ENCODE measurements around the gene ARHGAP22. TPM values are rescaled to one million over a fixed set of nuclear protein-coding genes. Genes with fewer than 3 reads are reported as not detected.

The ARHGAP22 gene
- total RNA-seq, 4 donors from 2014 or later = 0.26 to 3.6 (median 3.0) TPM; not detected in 1

DNA sequence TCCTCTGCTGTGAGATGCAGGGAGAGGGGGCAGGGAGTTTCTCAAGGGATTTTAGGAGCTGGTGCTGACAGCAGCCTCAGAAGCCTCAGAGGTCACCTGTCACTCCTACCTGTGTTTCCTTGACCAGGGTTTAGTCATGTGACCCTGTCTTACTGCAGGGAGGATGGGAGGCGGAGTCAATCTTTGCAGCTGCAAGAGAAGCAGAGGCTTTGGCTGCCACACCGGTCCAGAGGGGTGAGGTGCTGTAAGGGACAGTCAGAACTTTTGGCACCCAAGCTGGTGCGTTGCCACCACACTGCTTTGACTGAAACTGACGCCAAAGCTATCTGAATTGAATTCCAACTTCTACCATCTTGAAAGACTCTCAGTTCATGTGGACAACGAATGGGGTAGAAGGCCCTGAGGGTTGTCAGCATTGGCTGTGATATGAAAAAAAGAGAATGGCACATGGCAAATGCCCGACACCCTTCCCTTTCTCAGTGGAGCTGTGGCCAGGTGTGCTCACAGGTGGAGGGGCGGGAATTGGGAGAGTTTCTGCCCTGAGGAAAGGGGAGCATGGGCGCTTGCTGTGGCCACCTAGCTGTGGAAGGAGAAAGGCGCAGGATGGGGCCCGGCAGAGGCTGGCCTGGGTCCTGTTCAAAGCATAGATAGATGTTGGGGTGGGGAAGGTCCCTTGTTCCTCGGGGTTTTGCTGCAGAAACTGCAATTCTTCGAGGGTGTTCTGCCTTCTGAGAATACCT lies 69.3 kb downstream of the ARHGAP22 start:
- TF ChIP-seq POLR2A (IDR thresholded peaks at IDR 0.05) = no peak
- TF ChIP-seq, protein P1, sequence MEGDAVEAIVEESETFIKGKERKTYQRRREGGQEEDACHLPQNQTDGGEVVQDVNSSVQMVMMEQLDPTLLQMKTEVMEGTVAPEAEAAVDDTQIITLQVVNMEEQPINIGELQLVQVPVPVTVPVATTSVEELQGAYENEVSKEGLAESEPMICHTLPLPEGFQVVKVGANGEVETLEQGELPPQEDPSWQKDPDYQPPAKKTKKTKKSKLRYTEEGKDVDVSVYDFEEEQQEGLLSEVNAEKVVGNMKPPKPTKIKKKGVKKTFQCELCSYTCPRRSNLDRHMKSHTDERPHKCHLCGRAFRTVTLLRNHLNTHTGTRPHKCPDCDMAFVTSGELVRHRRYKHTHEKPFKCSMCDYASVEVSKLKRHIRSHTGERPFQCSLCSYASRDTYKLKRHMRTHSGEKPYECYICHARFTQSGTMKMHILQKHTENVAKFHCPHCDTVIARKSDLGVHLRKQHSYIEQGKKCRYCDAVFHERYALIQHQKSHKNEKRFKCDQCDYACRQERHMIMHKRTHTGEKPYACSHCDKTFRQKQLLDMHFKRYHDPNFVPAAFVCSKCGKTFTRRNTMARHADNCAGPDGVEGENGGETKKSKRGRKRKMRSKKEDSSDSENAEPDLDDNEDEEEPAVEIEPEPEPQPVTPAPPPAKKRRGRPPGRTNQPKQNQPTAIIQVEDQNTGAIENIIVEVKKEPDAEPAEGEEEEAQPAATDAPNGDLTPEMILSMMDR (IDR thresholded peaks at IDR 0.05) = no peak
- H3K4me1 ChIP-seq = no peaks in the 10 kb centered on the region
- no peaks in the 10 kb centered on the region for H3K36me3 ChIP-seq
- no peak overlapping the region for H3K27ac ChIP-seq
- H3K4me3 ChIP-seq = no peak overlapping the region
- no peak for DNase-seq
- H3K27me3 ChIP-seq = no peaks in the 10 kb centered on the region
- no peaks in the 10 kb centered on the region for H3K9me3 ChIP-seq
- intact Hi-C loops (cut with DNase I; ENCODE audit: low total_unique reads) = no loop called here

DNA sequence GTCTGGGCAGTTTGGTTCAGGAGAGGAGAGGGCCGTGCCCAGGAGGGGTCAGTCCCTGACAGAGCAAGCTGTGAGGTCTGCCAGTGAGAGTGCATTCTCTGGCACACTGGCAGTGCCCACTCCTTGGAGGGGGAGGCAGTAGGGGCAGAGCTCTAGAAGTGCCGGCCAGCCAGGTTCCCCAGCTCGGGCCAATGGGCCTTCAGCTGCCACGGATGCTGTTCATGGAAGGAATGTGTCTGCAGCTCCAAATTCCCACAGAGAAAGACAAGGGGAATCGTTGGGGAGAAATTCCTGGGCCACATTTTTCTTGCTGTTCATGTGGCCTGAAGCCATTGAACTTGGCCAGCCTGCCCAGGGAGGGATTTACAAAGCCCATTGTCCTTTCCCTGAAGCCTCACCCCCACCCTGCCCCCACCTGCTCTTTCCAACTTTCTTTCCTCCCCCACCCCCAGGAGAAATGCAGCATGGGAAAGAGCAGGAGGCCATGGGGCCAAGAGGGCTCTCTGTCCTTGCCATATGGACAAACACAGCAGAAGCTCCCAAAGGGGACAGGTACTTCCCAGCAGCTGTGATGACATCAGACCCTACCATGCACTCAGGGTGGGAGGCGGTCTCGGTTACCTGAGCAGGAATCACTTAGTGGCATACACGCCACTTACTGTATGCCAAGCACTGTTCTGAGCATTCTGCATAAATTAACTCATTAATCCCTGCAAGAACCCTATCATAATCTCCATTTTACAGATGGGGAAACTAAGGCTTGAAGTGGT lies 70.7 kb downstream of the ARHGAP22 start:
- no peak for DNase-seq
- H3K27me3 ChIP-seq = no peaks in the 10 kb centered on the region
- intact Hi-C loops (cut with DNase I; ENCODE audit: low total_unique reads) = no loop called here
- no peaks in the 10 kb centered on the region for H3K36me3 ChIP-seq
- H3K9me3 ChIP-seq = no peaks in the 10 kb centered on the region
- H3K27ac ChIP-seq = no peak overlapping the region
- H3K4me3 ChIP-seq = no peak overlapping the region
- TF ChIP-seq, protein P1 (IDR thresholded peaks at IDR 0.05) = no peak
- TF ChIP-seq POLR2A (IDR thresholded peaks at IDR 0.05) = no peak
- no peaks in the 10 kb centered on the region for H3K4me1 ChIP-seq

DNA sequence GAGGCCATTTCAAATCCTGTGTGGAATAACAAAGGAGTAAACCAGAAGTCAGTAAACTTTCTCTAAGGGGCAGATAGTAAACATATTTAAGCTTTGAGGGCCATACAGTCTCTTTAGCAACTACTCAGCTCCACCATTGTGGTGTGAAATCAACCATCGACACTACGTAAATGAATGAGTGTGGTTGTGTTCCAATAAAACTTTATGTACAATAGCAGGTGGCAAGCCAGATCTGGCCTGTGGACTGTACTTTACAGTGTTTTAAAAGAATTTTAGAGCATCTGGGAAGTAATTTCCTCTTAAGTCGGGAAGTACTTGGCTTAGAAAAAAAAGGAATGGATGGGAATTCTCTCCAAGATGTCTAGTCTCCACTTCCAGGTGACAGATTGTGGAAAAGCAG lies 71.3 kb downstream of the ARHGAP22 start:
- TF ChIP-seq, protein P1 (IDR thresholded peaks at IDR 0.05) = no peak
- TF ChIP-seq POLR2A (IDR thresholded peaks at IDR 0.05) = no peak
- Histone ChIP-seq H3K36me3 (no peaks in the 10 kb centered on the region), H3K27me3 (no peaks in the 10 kb centered on the region), H3K9me3 (no peaks in the 10 kb centered on the region), H3K4me1 (no peaks in the 10 kb centered on the region), H3K4me3 (no peak overlapping the region), H3K27ac (no peak overlapping the region)
- no peak for DNase-seq
- intact Hi-C loops (cut with DNase I; ENCODE audit: low total_unique reads) = no loop called here

DNA sequence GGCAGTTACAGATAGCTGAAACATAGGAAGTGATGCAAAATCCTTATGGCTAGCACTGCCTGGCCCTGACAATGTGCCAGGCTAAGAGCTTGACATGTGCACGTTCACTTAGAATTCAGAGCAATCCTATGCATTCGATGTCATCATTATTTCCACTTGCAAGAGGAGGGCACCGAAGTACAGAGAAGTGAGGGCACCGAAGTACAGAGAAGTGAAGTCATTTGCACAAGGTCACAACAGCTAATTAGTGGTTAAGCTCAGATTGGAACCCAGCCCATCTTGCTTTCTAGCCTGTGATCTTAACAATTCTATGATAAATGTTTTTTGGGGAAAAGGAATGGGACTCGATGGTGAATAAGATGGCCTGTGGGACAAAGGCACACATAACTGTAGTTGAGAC lies 73.4 kb downstream of the ARHGAP22 start:
- no peak overlapping the region for H3K4me3 ChIP-seq
- H3K9me3 ChIP-seq = no peaks in the 10 kb centered on the region
- H3K27ac ChIP-seq = no peak overlapping the region
- TF ChIP-seq POLR2A (IDR thresholded peaks at IDR 0.05) = no peak
- TF ChIP-seq, protein P1 (IDR thresholded peaks at IDR 0.05) = no peak
- no peak for DNase-seq
- H3K4me1 ChIP-seq = no peaks in the 10 kb centered on the region
- no peaks in the 10 kb centered on the region for H3K27me3 ChIP-seq
- H3K36me3 ChIP-seq = no peaks in the 10 kb centered on the region
- intact Hi-C loops (cut with DNase I; ENCODE audit: low total_unique reads) = no loop called here

DNA sequence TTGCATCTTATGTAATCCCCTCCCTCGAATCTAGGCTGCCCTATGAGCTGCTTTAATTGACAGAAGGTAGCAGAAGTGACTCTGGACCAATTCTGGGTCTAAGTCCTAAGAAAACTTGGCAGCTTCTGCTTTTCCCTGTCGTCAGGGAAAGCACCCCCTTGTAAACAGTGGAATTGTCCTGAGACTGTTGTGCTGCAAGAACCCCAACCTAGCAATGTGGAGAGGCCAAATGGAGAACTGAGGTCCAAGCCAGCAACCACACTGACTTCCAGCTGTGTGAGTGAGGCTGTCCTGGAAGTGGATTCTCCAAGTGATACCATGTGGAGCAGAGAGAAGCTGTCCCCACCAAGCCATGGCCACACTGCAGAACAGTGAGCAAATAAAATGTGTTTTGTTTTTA lies 75.5 kb downstream of the ARHGAP22 start:
- no peaks in the 10 kb centered on the region for H3K4me1 ChIP-seq
- no peaks in the 10 kb centered on the region for H3K27me3 ChIP-seq
- no peak overlapping the region for H3K27ac ChIP-seq
- no peak for DNase-seq
- no peak overlapping the region for H3K4me3 ChIP-seq
- intact Hi-C loops (cut with DNase I; ENCODE audit: low total_unique reads) = no loop called here
- no peaks in the 10 kb centered on the region for H3K36me3 ChIP-seq
- no peak for TF ChIP-seq POLR2A (IDR thresholded peaks at IDR 0.05)
- TF ChIP-seq, protein P1 (IDR thresholded peaks at IDR 0.05) = no peak
- no peaks in the 10 kb centered on the region for H3K9me3 ChIP-seq
